Astrocyte of the spinal cord (primary cell): ENCODE measurements around the gene DKK2.
A peak's percentile ranks its signal among the peaks of the same experiment; 100 is the strongest.

Experiments used
- DNase-seq: peaks from one replicate; pipeline ENCODE4 v3.0.0; 2011; ENCODE audit warnings: low read depth, low spot score
- H3K4me3 ChIP-seq: 2 replicates; pipeline ENCODE4 v1.5.1; 2011; ENCODE audit warnings: low read depth, mild to moderate bottlenecking, low read length, moderate library complexity
- in situ Hi-C: cut with HindIII; loops from 2 replicates; pipeline ENCODE4 v1.10.0; 2017; ENCODE audit warnings: low sequenced_read_pairs
- TF ChIP-seq, protein P1 (sequence below): IDR thresholded peaks from 2 replicates; pipeline ENCODE4 v1.5.1; 2012; ENCODE audit warnings: low read depth, mild to moderate bottlenecking, low read length, inconsistent platforms

Gene DKK2

DNA sequence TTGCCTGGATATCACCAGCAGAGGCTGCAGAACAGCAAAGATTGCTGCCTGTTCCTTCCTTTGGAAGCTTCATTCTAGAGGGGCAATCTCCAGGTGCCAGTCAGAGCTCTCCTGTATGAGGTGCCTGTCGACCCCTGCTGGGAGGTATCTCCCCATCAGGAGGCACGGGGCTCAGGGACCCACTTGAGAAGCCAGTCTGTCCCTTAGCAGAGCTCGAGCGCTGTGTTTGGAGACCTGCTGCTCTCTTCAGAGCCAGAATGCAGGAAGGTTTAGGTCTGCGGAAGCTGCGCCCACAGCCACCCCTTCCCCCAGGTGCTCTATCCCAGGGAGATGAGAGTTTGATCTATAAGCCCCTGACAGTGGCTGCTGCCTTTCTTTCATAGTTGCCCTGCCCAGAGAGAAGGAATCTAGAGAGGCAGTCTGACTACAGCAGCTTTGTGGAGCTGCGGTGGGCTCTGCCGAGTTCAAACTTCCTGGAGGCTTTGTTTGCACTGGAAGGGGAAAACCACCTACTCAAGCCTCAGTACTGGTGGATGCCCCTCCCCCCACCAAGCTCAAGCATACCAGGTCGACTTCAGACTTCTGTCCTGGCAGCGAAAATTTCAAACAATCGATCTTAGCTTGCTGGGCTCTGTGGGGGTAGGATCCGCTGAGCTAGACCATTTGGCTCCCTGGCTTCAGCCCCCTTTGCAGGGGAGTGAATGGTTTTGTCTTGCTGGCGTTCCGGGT lies 57.9 kb downstream of the DKK2 start:
- in situ Hi-C loops, result no loop called here
- no peak for DNase-seq
- TF ChIP-seq, protein P1, sequence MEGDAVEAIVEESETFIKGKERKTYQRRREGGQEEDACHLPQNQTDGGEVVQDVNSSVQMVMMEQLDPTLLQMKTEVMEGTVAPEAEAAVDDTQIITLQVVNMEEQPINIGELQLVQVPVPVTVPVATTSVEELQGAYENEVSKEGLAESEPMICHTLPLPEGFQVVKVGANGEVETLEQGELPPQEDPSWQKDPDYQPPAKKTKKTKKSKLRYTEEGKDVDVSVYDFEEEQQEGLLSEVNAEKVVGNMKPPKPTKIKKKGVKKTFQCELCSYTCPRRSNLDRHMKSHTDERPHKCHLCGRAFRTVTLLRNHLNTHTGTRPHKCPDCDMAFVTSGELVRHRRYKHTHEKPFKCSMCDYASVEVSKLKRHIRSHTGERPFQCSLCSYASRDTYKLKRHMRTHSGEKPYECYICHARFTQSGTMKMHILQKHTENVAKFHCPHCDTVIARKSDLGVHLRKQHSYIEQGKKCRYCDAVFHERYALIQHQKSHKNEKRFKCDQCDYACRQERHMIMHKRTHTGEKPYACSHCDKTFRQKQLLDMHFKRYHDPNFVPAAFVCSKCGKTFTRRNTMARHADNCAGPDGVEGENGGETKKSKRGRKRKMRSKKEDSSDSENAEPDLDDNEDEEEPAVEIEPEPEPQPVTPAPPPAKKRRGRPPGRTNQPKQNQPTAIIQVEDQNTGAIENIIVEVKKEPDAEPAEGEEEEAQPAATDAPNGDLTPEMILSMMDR, result no peak
- H3K4me3 ChIP-seq, result no peak overlapping the region

DNA sequence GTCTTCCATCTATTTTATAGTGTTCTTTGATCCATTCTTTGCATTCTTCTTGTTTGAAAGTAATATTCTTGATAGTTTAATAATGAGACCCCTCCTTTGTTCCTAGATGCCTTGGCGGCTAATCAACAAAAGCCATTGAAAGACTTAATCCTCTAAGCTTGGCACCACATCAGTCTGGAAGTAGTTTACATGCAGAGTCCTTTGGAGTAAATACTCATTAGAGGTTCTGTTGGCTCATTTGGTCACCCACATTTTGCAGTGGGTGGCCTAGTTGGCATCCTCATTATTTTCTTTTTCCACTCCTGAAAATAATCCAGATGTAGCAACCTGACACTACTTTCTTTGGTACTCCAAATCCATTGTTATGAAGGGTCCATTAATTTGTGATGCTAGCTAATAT lies 64.5 kb downstream of the DKK2 start:
- in situ Hi-C loops, result no loop called here
- no peak overlapping the region for H3K4me3 ChIP-seq
- TF ChIP-seq, protein P1, result no peak
- peak; percentile 5 for DNase-seq

DNA sequence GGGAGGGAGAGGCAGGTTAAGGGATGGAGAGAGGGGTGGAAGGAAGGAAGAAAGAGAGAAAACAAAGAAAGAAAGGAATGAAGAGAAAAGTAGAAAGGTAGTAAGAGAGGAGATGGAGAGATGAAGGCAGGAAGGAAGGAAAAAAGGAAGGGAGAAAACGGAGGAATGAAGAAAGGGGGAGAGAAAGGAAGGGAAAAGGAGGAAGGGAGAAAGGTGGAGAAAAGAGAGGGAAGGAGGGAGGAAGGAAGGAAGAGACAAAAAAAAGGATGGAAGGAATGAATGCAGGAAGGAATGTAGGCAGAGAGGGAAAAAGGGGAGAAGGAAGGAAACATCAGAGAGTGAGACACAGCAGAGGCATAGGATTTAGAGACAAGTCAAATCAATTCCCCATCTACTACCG lies 68.2 kb downstream of the DKK2 start:
- in situ Hi-C loops, result no loop called here
- DNase-seq, result no peak
- TF ChIP-seq, protein P1, result no peak
- no peak overlapping the region for H3K4me3 ChIP-seq

DNA sequence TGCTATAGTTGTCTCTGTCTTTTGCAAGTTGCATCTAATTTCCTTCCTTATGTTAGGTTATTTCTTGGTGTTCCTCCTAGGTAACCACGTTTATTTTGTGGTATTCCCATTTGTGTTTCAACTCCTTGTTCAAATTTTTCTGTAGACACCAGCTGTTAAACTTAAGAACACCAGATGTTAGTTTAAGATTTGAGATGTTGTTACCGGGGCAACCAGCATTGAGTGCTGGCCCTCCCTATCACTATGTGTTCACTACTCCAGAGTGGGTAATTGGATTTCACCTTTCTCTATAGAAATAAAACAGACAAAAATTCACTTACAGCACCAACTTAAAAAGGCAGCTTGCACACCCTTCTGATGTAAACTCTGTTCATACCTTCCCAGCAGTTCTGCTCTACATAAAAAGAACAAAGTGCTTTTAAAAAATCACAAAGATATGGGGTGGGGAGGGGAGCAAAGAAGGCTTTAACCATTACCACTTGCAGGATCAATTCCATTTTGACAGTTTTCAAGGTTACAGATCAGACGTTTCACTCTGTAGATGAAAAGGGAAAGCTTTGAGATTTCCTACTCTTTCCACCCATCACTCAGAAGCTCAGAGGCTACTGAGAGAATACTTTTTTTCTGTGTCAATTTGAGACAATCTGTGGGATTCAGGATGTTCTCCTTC lies 82.9 kb downstream of the DKK2 start:
- in situ Hi-C loops, result no loop called here
- no peak overlapping the region for H3K4me3 ChIP-seq
- DNase-seq, result no peak
- TF ChIP-seq, protein P1, result no peak

DNA sequence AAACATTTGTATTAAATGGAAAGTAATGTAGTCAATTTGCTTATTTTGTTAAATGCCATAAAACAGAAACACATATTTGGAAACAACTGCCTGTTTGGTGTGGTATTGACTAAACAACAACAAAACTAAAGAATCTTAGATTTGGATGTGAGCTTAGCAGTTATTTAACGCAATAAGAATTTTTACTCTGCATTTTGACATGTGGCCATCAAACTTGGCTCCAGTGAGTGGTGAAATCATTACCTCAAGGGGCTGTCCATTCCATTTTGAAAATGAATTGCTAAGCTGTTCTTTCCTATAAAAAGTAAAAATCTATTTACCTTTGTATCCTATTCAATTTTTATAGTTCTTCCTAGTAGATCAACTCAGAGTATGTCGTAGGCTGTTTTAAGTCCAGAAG lies 84.2 kb downstream of the DKK2 start:
- TF ChIP-seq, protein P1, result no peak
- no peak for DNase-seq
- in situ Hi-C loops, result no loop called here
- H3K4me3 ChIP-seq, result no peak overlapping the region

DNA sequence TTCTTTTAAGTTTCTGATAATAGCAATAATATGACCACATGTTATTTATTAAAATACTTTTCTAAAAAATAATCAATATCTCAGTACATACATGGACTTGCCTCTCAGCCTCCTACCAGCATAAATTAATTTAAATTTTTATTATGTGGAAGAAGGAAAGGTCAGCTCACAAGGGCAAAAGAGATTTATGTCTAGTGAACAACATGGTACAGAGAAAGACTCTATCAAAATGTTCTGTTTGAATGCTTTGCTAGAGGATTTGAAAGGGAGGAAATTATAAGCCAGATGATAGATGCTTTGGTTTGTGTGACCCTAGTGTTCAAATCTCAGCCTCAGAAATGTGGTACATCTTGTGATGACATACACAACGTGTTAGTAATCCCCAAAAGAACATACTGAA lies 94.3 kb downstream of the DKK2 start:
- DNase-seq, result no peak
- no peak overlapping the region for H3K4me3 ChIP-seq
- TF ChIP-seq, protein P1, result no peak
- in situ Hi-C loops, result no loop called here
